ENCODE results near the gene CDH18.

CDH18 gene

GRCh38 chr5:19855931-19856330 is 132.1 kb downstream of the CDH18 start:
- no peak for DNase-seq
- Histone ChIP-seq H3K9me3 (replicated peaks; ENCODE audit: insufficient read depth, low read length) (no peaks in the 10 kb centered on the region), H2AFZ (ENCODE audit: low read length) (no peak overlapping the region)

GRCh38 chr5:19855453-19855852 is 132.5 kb downstream of the CDH18 start:
- Histone ChIP-seq H3K36me3 (replicated peaks; ENCODE audit: insufficient read depth, low read length) (no peaks in the 10 kb centered on the region), H4K20me1 (ENCODE audit: insufficient read depth, low read length) (no peaks in the 10 kb centered on the region), H3K4me2 (ENCODE audit: low read depth, low read length) (no peak overlapping the region), H3K9me3 (replicated peaks; ENCODE audit: insufficient read depth, low read length) (no peaks in the 10 kb centered on the region), H3K9me2 (replicated peaks; ENCODE audit: insufficient read depth, low read length) (no peaks in the 10 kb centered on the region), H3F3A (ENCODE audit: insufficient read depth, low read length) (no peaks in the 10 kb centered on the region), H2AFZ (ENCODE audit: low read length) (no peak overlapping the region), H3K27ac (ENCODE audit: low read length) (no peak overlapping the region), H3K27me3 (replicated peaks; ENCODE audit: insufficient read depth, low read length) (no peaks in the 10 kb centered on the region), H3K79me2 (ENCODE audit: low read length) (no peaks in the 10 kb centered on the region), H3K4me1 (ENCODE audit: low read length) (no peaks in the 10 kb centered on the region), H3K9ac (ENCODE audit: low read length) (no peak overlapping the region), H3K4me3 (ENCODE audit: low read length) (no peak overlapping the region)
- no peak for DNase-seq
- TF ChIP-seq EZH2 (optimal IDR thresholded peaks at IDR 0.05; ENCODE audit: low read depth, low read length) = no peak
- no peak for TF ChIP-seq CTCF (IDR thresholded peaks at IDR 0.05; ENCODE audit: low read length)

More at GRCh38 chr5:19855931-19856330, 132.1 kb downstream of the CDH18 start:
- Histone ChIP-seq H3K4me1 (ENCODE audit: low read length) (no peaks in the 10 kb centered on the region), H4K20me1 (ENCODE audit: insufficient read depth, low read length) (no peaks in the 10 kb centered on the region), H3K9ac (ENCODE audit: low read length) (no peak overlapping the region), H3K27me3 (replicated peaks; ENCODE audit: insufficient read depth, low read length) (no peaks in the 10 kb centered on the region), H3K4me3 (ENCODE audit: low read length) (no peak overlapping the region), H3K4me2 (ENCODE audit: low read depth, low read length) (no peak overlapping the region), H3F3A (ENCODE audit: insufficient read depth, low read length) (no peaks in the 10 kb centered on the region), H3K36me3 (replicated peaks; ENCODE audit: insufficient read depth, low read length) (no peaks in the 10 kb centered on the region), H3K27ac (ENCODE audit: low read length) (no peak overlapping the region), H3K9me2 (replicated peaks; ENCODE audit: insufficient read depth, low read length) (no peaks in the 10 kb centered on the region), H3K79me2 (ENCODE audit: low read length) (no peaks in the 10 kb centered on the region)
- TF ChIP-seq EZH2 (optimal IDR thresholded peaks at IDR 0.05; ENCODE audit: low read depth, low read length) = no peak
- no peak for TF ChIP-seq CTCF (IDR thresholded peaks at IDR 0.05; ENCODE audit: low read length)
- no peak for TF ChIP-seq EZH2phosphoT487 (IDR thresholded peaks at IDR 0.05; ENCODE audit: low read length)

GRCh38 chr5:19855031-19855430 is 133.0 kb downstream of the CDH18 start:
- no peaks in the 10 kb centered on the region for H4K20me1 ChIP-seq (ENCODE audit: insufficient read depth, low read length)
- no peak overlapping the region for H3K4me3 ChIP-seq (ENCODE audit: low read length)
- no peak overlapping the region for H3K4me2 ChIP-seq (ENCODE audit: low read depth, low read length)
- no peaks in the 10 kb centered on the region for H3K27me3 ChIP-seq (replicated peaks; ENCODE audit: insufficient read depth, low read length)
- no peaks in the 10 kb centered on the region for H3K9me2 ChIP-seq (replicated peaks; ENCODE audit: insufficient read depth, low read length)
- no peaks in the 10 kb centered on the region for H3K4me1 ChIP-seq (ENCODE audit: low read length)
- no peak for TF ChIP-seq EZH2 (optimal IDR thresholded peaks at IDR 0.05; ENCODE audit: low read depth, low read length)
- no peak for DNase-seq
- no peaks in the 10 kb centered on the region for H3K36me3 ChIP-seq (replicated peaks; ENCODE audit: insufficient read depth, low read length)
- no peaks in the 10 kb centered on the region for H3K79me2 ChIP-seq (ENCODE audit: low read length)
- H3F3A ChIP-seq (ENCODE audit: insufficient read depth, low read length) = no peaks in the 10 kb centered on the region
- H3K9ac ChIP-seq (ENCODE audit: low read length) = no peak overlapping the region
- H3K9me3 ChIP-seq (replicated peaks; ENCODE audit: insufficient read depth, low read length) = no peaks in the 10 kb centered on the region
- no peak overlapping the region for H3K27ac ChIP-seq (ENCODE audit: low read length)
- H2AFZ ChIP-seq (ENCODE audit: low read length) = no peak overlapping the region

- Histone ChIP-seq H2AFZ (ENCODE audit: low read length) (no peak overlapping the region), H3K4me2 (ENCODE audit: low read depth, low read length) (no peak overlapping the region), H3K9ac (ENCODE audit: low read length) (no peak overlapping the region), H3K9me3 (replicated peaks; ENCODE audit: insufficient read depth, low read length) (no peaks in the 10 kb centered on the region; the same call in 1 of the 2 replicates), H3K27me3 (replicated peaks; ENCODE audit: insufficient read depth, low read length) (no peaks in the 10 kb centered on the region), H3K4me1 (ENCODE audit: low read length) (no peaks in the 10 kb centered on the region), H3F3A (ENCODE audit: insufficient read depth, low read length) (no peaks in the 10 kb centered on the region), H4K20me1 (ENCODE audit: insufficient read depth, low read length) (no peaks in the 10 kb centered on the region), H3K4me3 (ENCODE audit: low read length) (no peak overlapping the region), H3K36me3 (replicated peaks; ENCODE audit: insufficient read depth, low read length) (no peaks in the 10 kb centered on the region), H3K27ac (ENCODE audit: low read length) (no peak overlapping the region), H3K9me2 (replicated peaks; ENCODE audit: insufficient read depth, low read length) (no peaks in the 10 kb centered on the region), H3K79me2 (ENCODE audit: low read length) (no peaks in the 10 kb centered on the region)
- peak; percentile 36 for DNase-seq
- no peak for TF ChIP-seq CTCF (IDR thresholded peaks at IDR 0.05; ENCODE audit: low read length)
Observed at GRCh38 chr5:19853616-19854240, 134.3 kb downstream of the CDH18 start.

Measured in MM.1S (cell line).